OCI-LY7 (cell line): Measurements from ENCODE around the gene CLRN3. TPM values are rescaled to one million over a fixed set of nuclear protein-coding genes. Genes with fewer than 3 reads are reported as not detected.

Source experiments
- BruUV-seq: library from RNA; stranded (reverse); fragments of 400-500 nt; replicated peaks from 2 replicates; lab custom pipeline; 2021; lab: Mats Ljungman, UMichigan
- CTCF ChIA-PET: fragments of 300-600 bp; sonication (Branson Sonifier 250); formaldehyde crosslinking; loops from one replicate; lab custom pipeline; 2022; ENCODE audit warnings: antibody characterized with exemption; ENCODE audit not compliant: unreplicated experiment; lab: Charles Lee
- POLR2A ChIA-PET: fragments of 300-600 bp; sonication (Branson Sonifier 250); formaldehyde crosslinking; loops from one replicate; lab custom pipeline; 2022; ENCODE audit warnings: antibody characterized with exemption; lab: Charles Lee
- DNase-seq: peaks from one replicate; pipeline ENCODE4 v3.0.0-alpha.2; 2015; ENCODE audit warnings: low spot score
- H2AFZ ChIP-seq: fragments of 200-600 bp; sonication (generic), shearing (Covaris generic); 2 replicates; pipeline ENCODE4 v1.6.1; 2014; ENCODE audit warnings: mild to moderate bottlenecking, antibody characterized with exemption, low read length, moderate library complexity
- H3K27ac ChIP-seq: fragments of 200-600 bp; sonication (generic); 2 replicates; pipeline ENCODE4 v1.5.1; 2014; ENCODE audit warnings: mixed run types, low read depth, mild to moderate bottlenecking, moderate library complexity, low read length, inconsistent platforms; ENCODE audit not compliant: poor library complexity, severe bottlenecking
- H3K36me3 ChIP-seq: fragments of 200-600 bp; sonication (generic); 2 replicates; pipeline ENCODE4 v1.6.1; 2014; ENCODE audit warnings: mild to moderate bottlenecking, antibody characterized with exemption, low read length, moderate library complexity, mixed read lengths; ENCODE audit not compliant: insufficient read depth
- H3K4me1 ChIP-seq: fragments of 200-600 bp; sonication (generic); 2 replicates; pipeline ENCODE4 v1.5.1; 2014; ENCODE audit warnings: mild to moderate bottlenecking, low read length; ENCODE audit not compliant: insufficient read depth, poor library complexity, severe bottlenecking
- H3K4me2 ChIP-seq: fragments of 200-600 bp; sonication (generic); 2 replicates; pipeline ENCODE4 v1.6.1; 2014; ENCODE audit warnings: mild to moderate bottlenecking, low read length
- H3K4me3 ChIP-seq: fragments of 200-600 bp; sonication (generic); 2 replicates; pipeline ENCODE4 v1.5.1; 2014; ENCODE audit warnings: mild to moderate bottlenecking, low read depth, low read length; ENCODE audit not compliant: poor library complexity, severe bottlenecking
- H3K79me2 ChIP-seq: fragments of 200-600 bp; sonication (generic); 2 replicates; pipeline ENCODE4 v1.6.1; 2016; ENCODE audit warnings: low read depth, mild to moderate bottlenecking, low read length, moderate library complexity, mixed read lengths; ENCODE audit not compliant: insufficient read depth
- H3K9me2 ChIP-seq: fragments of 200-600 bp; sonication (generic); 2 replicates; pipeline ENCODE4 v1.6.1; 2016; ENCODE audit warnings: mild to moderate bottlenecking, low read length, mixed read lengths; ENCODE audit not compliant: insufficient read depth
- H3K9me3 ChIP-seq: fragments of 200-600 bp; sonication (generic); 2 replicates; pipeline ENCODE4 v1.6.1; 2014; ENCODE audit warnings: mild to moderate bottlenecking, mixed run types, low read length, mixed read lengths
- H4K20me1 ChIP-seq: fragments of 200-600 bp; sonication (generic); 2 replicates; pipeline ENCODE4 v1.6.1; 2014; ENCODE audit warnings: mild to moderate bottlenecking, antibody characterized with exemption, low read length, moderate library complexity, mixed read lengths; ENCODE audit not compliant: insufficient read depth
- CTCF ChIP-seq: fragments of 200-600 bp; sonication (generic); conservative IDR thresholded peaks from 2 replicates; pipeline ENCODE4 v1.5.1; 2014; ENCODE audit warnings: mild to moderate bottlenecking, antibody characterized with exemption, low read length, moderate library complexity, mixed read lengths
- EZH2phosphoT487 ChIP-seq: fragments of 200-600 bp; sonication (generic); IDR thresholded peaks from 2 replicates; pipeline ENCODE4 v1.6.1; 2018; ENCODE audit warnings: low read depth, borderline replicate concordance, mild to moderate bottlenecking, mixed run types, antibody characterized with exemption, low read length, moderate library complexity, mixed read lengths
- intact Hi-C: fragments of 100-400 bp; cut with micrococcal nuclease; formaldehyde crosslinking; loops from one replicate; pipeline ENCODE4 v1.10.0; 2022; ENCODE audit not compliant: unreplicated experiment
- total RNA-seq, 2 experiments: library from RNA; depleted of rRNA in 1 of 2; stranded (reverse); fragments of >200 nt in 1 of 2; shearing (Covaris generic) in 1 of 2; gene quantifications; 2 replicates each; pipeline ENCODE4 v1.2.3, GENCODE V29; 2014 to 2022

The CLRN3 gene
- total RNA-seq, 2 experiments from 2014 or later: not detected

DNA sequence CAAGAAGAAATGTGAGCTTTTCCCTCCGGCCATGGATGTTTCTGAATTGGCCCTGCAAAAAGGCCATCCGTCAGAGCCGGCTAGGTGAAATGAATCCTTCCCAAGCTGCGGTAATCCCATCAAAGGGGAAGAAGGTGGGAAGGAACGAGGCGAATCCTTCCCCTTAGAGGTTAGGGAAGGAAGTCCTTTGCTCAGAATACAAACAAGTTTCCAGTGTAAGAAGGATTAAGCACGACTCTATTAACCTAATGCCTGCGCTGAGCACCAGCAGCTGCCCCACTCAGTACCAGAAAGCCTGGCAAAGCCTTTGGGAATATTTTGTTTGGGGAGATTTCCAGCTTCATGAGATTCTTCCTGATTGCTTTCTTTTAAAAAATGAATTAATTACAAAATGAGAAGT lies 42.8 kb downstream of the CLRN3 start:
- no peaks in the 10 kb centered on the region for H4K20me1 ChIP-seq
- H3K4me3 ChIP-seq: no peak overlapping the region
- no peaks in the 10 kb centered on the region for H3K36me3 ChIP-seq
- TF ChIP-seq EZH2phosphoT487 (no peak), CTCF (no peak)
- H2AFZ ChIP-seq: no peak overlapping the region
- H3K9me2 ChIP-seq: no peaks in the 10 kb centered on the region
- BruUV-seq: no TSS peak
- no peak overlapping the region for H3K27ac ChIP-seq
- no peak for DNase-seq
- ChIA-PET CTCF (no interaction called here), POLR2A (interaction anchor here (1.3 kb wide), 1 partner anchor 138 kb away, joined by 3 read pairs; no protein-coding TSS in a partner anchor)
- peaks cover 34% of the 10 kb centered on the region for H3K4me1 ChIP-seq
- intact Hi-C loops: no loop called here
- H3K79me2 ChIP-seq: no peaks in the 10 kb centered on the region
- no peak overlapping the region for H3K4me2 ChIP-seq
- no peaks in the 10 kb centered on the region for H3K9me3 ChIP-seq

DNA sequence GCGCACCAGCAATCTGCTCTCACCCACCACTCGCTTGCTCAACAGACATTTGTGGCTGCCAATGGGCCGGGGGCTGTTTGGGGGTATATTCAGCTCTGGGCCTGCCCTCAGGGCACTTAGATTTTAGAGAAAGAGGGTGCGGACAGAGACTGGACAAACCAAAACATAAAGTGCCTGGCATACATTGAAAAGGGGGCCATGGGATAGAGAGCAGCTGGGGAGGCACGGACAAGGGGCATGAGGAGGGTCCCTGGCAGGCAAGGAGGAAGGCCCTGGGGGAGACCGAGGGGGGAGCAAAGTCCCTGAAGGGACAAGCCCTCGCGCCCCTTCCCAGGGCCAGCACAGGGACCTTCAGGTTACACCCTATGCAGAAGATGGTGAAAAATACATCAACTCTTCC lies 43.5 kb downstream of the CLRN3 start:
- Histone ChIP-seq H3K27ac (no peak overlapping the region), H3K36me3 (no peaks in the 10 kb centered on the region), H2AFZ (no peak overlapping the region), H3K4me3 (no peak overlapping the region), H3K9me2 (no peaks in the 10 kb centered on the region), H3K4me1 (peaks cover 27% of the 10 kb centered on the region), H3K9me3 (no peaks in the 10 kb centered on the region), H3K4me2 (no peak overlapping the region), H3K79me2 (no peaks in the 10 kb centered on the region), H4K20me1 (no peaks in the 10 kb centered on the region)
- POLR2A ChIA-PET: interaction anchor here (0.6 kb wide), 1 partner anchor 1602 kb away, joined by 3 read pairs; no protein-coding TSS in a partner anchor
- TF ChIP-seq EZH2phosphoT487 (no peak), CTCF (no peak)
- CTCF ChIA-PET: no interaction called here
- intact Hi-C loops: no loop called here
- BruUV-seq: no TSS peak
- DNase-seq: no peak

GRCh38 chr10:127848226-127848625 lies 44.5 kb downstream of the CLRN3 start:
- TF ChIP-seq CTCF: no peak
- TF ChIP-seq EZH2phosphoT487: no peak
- H3K4me2 ChIP-seq: no peak overlapping the region
- ChIA-PET CTCF (interaction anchor here (0.6 kb wide), 1 partner anchor 165 kb away, joined by 3 read pairs; no protein-coding TSS in a partner anchor), POLR2A (no interaction called here)
- intact Hi-C loops: no loop called here
- no peaks in the 10 kb centered on the region for H4K20me1 ChIP-seq
- H3K27ac ChIP-seq: no peak overlapping the region
- H3K36me3 ChIP-seq: no peaks in the 10 kb centered on the region
- BruUV-seq: no TSS peak
- H3K4me3 ChIP-seq: no peak overlapping the region
- DNase-seq: peak; percentile 12
- no peaks in the 10 kb centered on the region for H3K79me2 ChIP-seq
- H3K9me3 ChIP-seq: no peaks in the 10 kb centered on the region
- no peaks in the 10 kb centered on the region for H3K9me2 ChIP-seq
- no peak overlapping the region for H2AFZ ChIP-seq
- H3K4me1 ChIP-seq: peaks cover 17% of the 10 kb centered on the region
